ENCODE data around the gene CCNL2.
"Not testable (repeated sequence)": the region's sequence is repeated elsewhere in the genome, so short reads cannot be mapped to it uniquely, and the experiment has no call there.

CCNL2 gene

GRCh38 chr1:1419813-1420653 lies 20.9 kb upstream of the CCNL2 start:
- no peak for DNase-seq (ENCODE audit: low read depth)

- no peak for DNase-seq (ENCODE audit: low read depth)
These were observed 20.3 kb upstream of the CCNL2 start for GRCh38 chr1:1419363-1419812.

DNA sequence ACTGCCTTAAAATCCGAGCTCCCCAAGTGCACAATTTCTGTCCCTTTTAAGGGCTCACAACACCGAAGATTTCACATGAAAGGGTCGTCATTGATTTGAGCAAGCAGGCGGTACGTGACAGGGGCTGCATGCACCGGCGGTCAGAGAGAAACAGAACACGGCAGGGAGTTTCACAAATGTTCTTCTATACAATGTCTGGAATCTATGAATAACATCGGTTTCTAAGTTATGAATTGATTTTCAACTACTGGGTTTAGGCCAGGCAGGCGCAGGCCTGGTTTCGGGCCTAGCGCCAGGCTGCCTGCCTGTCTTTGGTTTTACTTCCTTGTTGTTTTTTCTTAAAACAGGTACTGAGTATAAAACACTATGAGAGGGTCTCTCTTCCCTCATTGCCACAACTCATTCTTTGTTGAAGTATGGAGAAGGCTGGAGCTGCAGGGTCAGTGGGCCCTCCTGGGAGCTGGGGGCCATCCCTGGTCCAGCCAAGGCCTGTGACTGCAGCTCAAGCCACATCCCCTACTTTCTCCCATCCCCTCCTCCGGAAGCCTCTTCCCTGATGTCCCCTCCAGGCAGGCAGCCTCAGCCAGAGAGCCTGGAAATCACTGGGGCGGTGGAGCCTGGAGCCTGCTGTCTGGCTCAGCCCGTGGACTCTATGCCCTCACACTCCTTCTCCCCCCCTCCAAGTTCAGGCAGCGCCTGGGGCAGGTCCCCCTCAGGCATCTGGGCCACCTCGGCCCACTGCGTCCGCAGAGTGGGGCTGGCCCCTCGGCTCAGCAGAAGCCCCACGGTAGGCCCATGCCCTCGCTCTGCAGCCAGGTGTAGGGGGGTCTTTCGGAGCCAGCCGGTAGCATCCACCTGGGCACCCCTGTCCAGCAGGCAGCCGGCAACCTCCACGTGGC lies 19.6 kb upstream of the CCNL2 start:
- DNase-seq (ENCODE audit: low read depth), result no peak

DNA sequence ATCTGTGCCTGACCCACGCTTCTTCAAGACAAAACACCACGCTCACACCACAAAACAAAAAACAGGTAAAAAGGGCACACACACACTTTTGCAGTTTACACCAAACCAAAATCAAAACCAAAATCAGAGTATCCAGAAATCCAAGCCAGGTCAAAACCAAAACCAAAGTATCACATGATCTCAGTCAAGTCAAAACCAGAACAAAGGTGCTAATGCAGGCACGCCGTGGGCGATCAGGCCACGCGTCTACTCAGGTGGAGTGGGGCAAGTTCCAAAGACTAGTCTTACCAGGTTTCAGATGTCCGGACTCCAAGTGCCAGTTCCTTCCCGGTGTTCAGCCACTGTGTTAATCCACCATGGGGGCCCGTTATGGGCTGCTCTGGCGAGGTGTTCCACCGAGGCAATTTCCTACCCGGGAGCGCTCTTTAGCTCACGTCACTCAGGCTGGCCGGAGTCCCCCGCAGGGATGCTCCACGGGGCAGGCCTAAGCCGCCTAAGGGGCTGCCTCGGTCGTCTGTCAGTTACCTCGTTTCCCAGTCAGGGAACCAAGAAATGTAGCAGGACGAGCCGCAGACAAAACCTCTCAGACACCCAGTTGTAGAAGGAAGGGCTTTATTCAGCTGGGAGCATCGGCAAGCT lies 18.8 kb upstream of the CCNL2 start:
- DNase-seq (ENCODE audit: low read depth), result not testable (repeated sequence)

DNA sequence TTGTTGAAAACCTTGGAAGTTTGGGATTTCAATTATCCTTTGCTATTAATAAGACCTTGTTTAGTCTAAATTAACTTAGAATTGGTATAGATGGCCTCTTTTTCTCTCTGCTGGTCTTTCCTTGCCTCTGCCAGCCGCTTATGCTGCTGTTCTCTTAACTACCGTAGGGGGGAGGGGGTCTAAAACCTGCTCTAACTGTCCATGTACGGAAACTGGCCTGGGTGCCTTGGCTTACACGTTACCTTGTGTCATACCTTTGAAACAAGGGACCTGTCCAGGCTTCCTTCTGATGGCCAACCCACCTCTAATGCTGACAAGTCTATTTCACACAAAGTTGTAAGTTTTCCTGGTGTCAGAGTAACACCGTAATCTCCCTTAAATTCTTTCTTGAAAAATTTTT lies 18.3 kb upstream of the CCNL2 start:
- not testable (repeated sequence) for DNase-seq (ENCODE audit: low read depth)

- no peak for DNase-seq (ENCODE audit: low read depth)
These were observed 16.6 kb upstream of the CCNL2 start for GRCh38 chr1:1415751-1416150.

- DNase-seq (ENCODE audit: low read depth), result not testable (repeated sequence)
These were observed 13.3 kb upstream of the CCNL2 start for GRCh38 chr1:1412311-1412902.

GRCh38 chr1:1411626-1412025 lies 12.5 kb upstream of the CCNL2 start:
- DNase-seq (ENCODE audit: low read depth), result no peak

- not testable (repeated sequence) for DNase-seq (ENCODE audit: low read depth)
These were observed 11.1 kb upstream of the CCNL2 start for GRCh38 chr1:1410238-1410637.

DNA sequence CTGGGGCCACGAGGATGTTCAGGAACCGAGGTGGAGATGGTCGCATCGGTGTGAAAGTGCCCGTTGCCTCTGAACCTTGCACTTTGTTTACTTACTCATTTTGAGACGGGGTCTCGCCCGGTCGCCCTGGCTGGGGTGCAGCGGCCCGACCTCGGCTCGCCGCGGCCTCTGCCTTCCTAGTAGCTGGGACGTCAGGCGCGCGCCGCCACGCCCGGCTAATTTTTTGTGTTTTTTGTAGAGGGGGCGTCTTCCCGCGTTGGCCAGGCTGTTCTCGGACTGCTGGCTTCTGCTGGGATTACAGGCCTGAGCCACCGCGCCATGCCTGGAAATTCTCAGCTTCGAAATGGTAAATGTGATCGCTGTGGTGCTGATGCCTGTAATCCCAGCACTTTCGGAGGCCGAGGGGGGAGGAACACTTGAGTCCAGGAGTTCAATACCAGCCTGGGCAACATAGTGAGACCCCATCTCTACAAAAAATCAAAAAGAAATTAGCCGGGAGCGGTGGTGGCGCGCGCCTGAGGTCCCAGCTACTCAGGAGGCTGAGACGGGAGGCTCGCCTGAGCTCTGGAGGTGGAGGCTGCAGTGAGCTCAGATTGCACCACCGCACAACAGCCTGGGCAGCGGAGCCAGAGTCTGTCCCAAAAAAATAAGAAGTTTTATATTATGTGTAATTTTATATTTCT lies 8.6 kb upstream of the CCNL2 start:
- DNase-seq (ENCODE audit: low read depth), result peak; percentile 6

DNA sequence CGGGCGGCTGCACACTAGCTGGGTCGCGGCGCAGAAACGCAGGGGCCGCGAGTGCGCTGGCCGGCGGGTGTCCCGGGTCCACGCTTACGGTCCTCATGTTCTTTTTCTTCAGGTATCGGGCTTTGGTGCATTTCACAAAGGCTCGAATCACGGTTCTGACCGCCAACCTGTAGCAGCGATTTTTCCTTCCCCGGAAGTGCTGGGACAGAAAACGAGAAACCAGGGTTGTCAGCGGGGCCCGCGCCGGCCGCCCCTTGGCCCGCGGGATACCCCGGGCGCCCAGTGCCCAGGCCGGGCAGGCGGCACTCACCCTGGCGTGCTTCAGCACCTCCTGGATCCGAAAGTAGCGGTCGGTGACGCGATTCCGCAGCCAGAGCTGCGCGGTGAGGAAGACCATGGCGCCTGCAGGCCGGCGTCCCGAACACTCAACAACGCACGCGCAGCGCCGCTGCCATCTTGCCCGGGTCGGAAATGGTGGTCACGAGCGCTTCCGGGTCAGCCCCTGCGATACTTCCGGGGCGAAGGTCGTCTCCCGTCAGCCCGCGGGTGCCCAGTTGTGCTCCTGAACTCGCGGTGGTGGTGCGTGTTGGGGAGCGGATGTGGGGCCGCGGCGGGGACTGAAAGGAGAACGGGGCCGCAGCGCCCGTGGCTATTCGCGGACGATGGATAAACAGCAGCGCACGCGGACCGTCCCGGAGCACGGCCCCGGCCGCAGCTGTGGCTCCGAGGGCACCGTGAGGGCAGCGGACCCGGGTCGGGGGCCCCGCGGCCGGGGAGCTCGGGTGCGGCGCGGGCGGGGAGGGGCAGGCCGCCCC lies 7.9 kb upstream of the CCNL2 start, which contains the start of gene MRPL20:
Gene MRPL20, minus strand, starts transcription at position 473 of the 815 bp plus-strand sequence. Its CDS starts 76 bp downstream, at position 397.
- DNase-seq (ENCODE audit: low read depth), result peak; percentile 96

DNA sequence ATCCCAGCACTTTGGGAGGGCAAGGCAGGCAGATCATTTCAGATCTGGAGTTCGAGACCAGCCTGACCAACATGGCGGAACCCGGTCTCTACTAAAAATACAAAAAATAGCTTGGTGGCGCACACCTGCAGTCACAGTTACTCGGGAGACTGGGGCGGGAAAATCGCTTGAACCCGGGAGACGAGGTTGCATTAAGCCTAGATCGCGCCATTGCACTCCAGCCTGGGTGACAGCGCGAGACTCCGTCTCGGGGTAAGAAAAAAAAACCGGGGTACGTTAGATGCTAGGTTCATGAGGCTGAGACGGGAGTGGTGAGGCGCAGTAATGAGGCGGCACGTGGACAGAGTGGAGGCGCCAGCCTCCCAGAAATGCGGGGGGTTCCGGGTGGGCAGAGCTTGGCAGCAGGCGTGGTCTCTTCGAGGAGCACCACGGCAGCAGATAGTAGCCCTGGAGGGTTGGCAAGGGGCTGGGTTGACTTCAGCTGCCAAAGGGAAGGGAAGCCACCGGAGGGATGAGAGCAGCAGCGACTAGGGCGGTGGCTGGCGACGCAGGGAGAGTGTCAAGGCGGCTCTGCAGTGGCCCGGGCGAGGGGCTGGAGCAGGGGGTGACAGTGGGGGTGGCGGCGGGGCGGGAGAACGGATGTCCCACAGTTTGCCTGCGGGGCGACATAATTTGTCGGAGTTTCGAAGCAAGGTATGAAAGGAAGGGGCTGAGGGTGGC lies 7.1 kb upstream of the CCNL2 start:
- DNase-seq (ENCODE audit: low read depth), result no peak

- DNase-seq (ENCODE audit: low read depth), result no peak
These were observed 4.5 kb upstream of the CCNL2 start for GRCh38 chr1:1403653-1404052.

DNA sequence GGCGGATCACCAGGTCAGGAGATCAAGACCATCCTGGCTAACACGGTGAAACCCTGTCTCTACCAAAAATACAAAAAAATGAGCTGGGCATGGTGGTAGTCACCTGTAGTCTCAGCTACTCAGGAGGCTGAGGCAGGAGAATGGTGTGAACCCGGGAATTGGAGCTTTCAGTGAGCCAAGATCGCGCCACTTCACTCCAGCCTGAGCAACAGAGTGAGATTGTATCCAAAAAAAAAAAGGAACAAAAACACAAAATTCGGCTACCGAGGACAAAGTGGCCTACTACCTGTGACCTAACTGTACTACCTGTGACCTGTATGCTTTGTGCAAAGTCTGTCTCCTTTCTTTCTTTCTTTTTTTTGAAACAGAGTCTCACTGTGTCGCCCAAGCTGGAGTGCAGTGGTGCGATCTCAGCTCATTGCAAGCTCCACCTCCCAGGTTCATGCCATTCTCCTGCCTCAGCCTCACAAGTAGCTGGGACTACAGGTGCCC lies 3.8 kb upstream of the CCNL2 start:
- DNase-seq (ENCODE audit: low read depth), result not testable (repeated sequence)

DNA sequence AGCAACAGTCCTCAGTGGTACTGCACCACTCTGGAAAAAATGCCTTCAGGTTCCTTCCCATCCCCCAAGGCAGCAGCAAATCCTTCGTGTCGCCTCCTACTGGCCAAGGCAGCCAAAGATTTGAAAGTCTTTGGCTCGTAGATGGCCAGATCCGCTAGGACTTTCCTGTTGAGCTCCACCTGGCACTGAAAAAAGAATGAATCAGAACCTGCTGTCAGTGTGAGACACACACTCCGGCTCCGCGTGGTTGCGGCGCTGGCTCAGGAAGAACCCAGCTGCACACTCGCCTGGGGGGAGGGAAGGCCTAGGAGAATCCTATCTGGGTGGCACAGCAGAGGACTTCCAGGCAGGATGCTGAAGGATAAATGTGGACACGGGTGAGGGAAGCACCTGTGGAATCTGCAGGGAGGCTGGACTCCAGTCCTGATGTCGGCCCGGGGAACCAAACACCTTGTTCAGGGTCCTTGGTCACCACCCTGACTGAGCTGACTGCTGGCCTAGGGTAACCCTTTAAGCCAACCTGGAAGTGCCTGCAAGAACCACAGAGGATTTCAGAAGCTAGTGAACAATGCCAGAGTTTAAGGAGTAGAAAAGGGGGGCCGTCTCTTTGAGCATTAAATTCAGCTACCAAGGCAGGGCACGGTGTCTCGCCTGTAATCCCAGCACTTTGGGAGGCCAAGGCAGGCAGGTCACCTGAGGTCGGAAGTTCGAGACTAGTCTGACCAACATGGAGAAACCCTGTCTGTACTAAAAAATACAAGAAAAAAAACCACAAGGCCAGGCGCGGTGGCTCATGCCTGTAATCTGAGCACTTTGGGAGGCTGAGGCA lies 3.2 kb upstream of the CCNL2 start:
- DNase-seq (ENCODE audit: low read depth), result no peak

- DNase-seq (ENCODE audit: low read depth), result no peak
These were observed 2.4 kb upstream of the CCNL2 start for GRCh38 chr1:1401457-1402010.

GRCh38 chr1:1400576-1401456 lies 1.7 kb upstream of the CCNL2 start:
- no peak for DNase-seq (ENCODE audit: low read depth)
